HepG2 (cell line): Measurements from ENCODE around the gene RANBP3. TPM values are rescaled to one million over a fixed set of nuclear protein-coding genes. Genes with fewer than 3 reads are reported as not detected.

Experiments
- ARID3A ChIP-seq: IDR thresholded peaks from 2 replicates; pipeline ENCODE4 v1.6.1; 2012; ENCODE audit warnings: low read depth, low read length, improper control_type of control experiment
- CHD2 ChIP-seq: IDR thresholded peaks from 2 replicates; pipeline ENCODE4 v1.6.1; 2011; ENCODE audit warnings: low read depth, low read length, improper control_type of control experiment
- ETS1 ChIP-seq: sonication (generic); formaldehyde crosslinking; IDR thresholded peaks from 2 replicates; pipeline ENCODE4 v1.4.0; 2020; ENCODE audit warnings: missing genetic modification reagents
- GABPA ChIP-seq, 2 experiments: IDR thresholded peaks; 2 replicates each; pipeline ENCODE4 v1.6.1; 2011 to 2016; ENCODE audit warnings: low read depth in 2 of 2, low read length in 1 of 2, missing biosample characterization in 1 of 2, missing genetic modification characterization in 1 of 2
- GTF2F1 ChIP-seq: fragments of 150-350 bp; IDR thresholded peaks from 2 replicates; pipeline ENCODE4 v1.6.1; 2014; ENCODE audit warnings: low read length
- HMG20B ChIP-seq: conservative IDR thresholded peaks from 2 replicates; pipeline ENCODE4 v1.6.1; 2016; ENCODE audit warnings: missing genetic modification reagents, missing compliant biosample characterization
- IKZF4 ChIP-seq: sonication (generic); formaldehyde crosslinking; IDR thresholded peaks from 2 replicates; pipeline ENCODE4 v1.5.1; 2020; ENCODE audit warnings: borderline replicate concordance, mild to moderate bottlenecking, low read depth, missing genetic modification reagents; ENCODE audit errors: not compliant biosample characterization
- KLF13 ChIP-seq: sonication (generic); formaldehyde crosslinking; IDR thresholded peaks from 2 replicates; pipeline ENCODE4 v1.4.0; 2020; ENCODE audit warnings: mild to moderate bottlenecking, missing genetic modification reagents
- NAIF1 ChIP-seq: sonication (generic); formaldehyde crosslinking; IDR thresholded peaks from 2 replicates; pipeline ENCODE4 v1.5.0; 2020; ENCODE audit warnings: mild to moderate bottlenecking, missing genetic modification reagents, borderline replicate concordance
- NFIC ChIP-seq: IDR thresholded peaks from 2 replicates; pipeline ENCODE4 v1.6.1; 2012; ENCODE audit warnings: mild to moderate bottlenecking, low read length, inconsistent platforms
- NKX3-1 ChIP-seq: sonication (generic); formaldehyde crosslinking; IDR thresholded peaks from 2 replicates; pipeline ENCODE4 v1.5.0; 2020; ENCODE audit warnings: missing genetic modification reagents
- PAF1 ChIP-seq: IDR thresholded peaks from 2 replicates; pipeline ENCODE4 v1.6.1; 2016; ENCODE audit warnings: missing genetic modification reagents, missing compliant biosample characterization
- TARDBP ChIP-seq: sonication (generic); formaldehyde crosslinking; IDR thresholded peaks from 2 replicates; pipeline ENCODE4 v1.8.0; 2022; ENCODE audit warnings: mild to moderate bottlenecking, missing genetic modification reagents
- TRIM22 ChIP-seq: fragments of 450-650 bp; IDR thresholded peaks from 2 replicates; pipeline ENCODE4 v1.6.1; 2017
- ZBTB38 ChIP-seq: sonication (generic); formaldehyde crosslinking; IDR thresholded peaks from 2 replicates; pipeline ENCODE4 v1.5.1; 2020; ENCODE audit warnings: mild to moderate bottlenecking, missing genetic modification reagents
- ZNF703 ChIP-seq: sonication (generic); formaldehyde crosslinking; IDR thresholded peaks from 2 replicates; pipeline ENCODE4 v1.5.1; 2020; ENCODE audit warnings: missing genetic modification reagents, mild to moderate bottlenecking, moderate library complexity, borderline replicate concordance
- ZNF776 ChIP-seq: sonication (generic); formaldehyde crosslinking; IDR thresholded peaks from 2 replicates; pipeline ENCODE4 v1.4.0; 2020; ENCODE audit warnings: mild to moderate bottlenecking, missing genetic modification reagents
- ZSCAN25 ChIP-seq: sonication (generic); formaldehyde crosslinking; IDR thresholded peaks from 2 replicates; pipeline ENCODE4 v1.8.0; 2022; ENCODE audit warnings: mild to moderate bottlenecking, missing genetic modification reagents
- ZZZ3 ChIP-seq: sonication (generic); formaldehyde crosslinking; IDR thresholded peaks from 2 replicates; pipeline ENCODE4 v1.4.0; 2020; ENCODE audit warnings: missing genetic modification reagents, mild to moderate bottlenecking, borderline replicate concordance
- polyA plus RNA-seq, 8 experiments: library from polyadenylated mRNA; depleted of rRNA in 3 of 8; stranded (reverse) in 7 of 8; unstranded in 1 of 8; fragments of >200 nt; fragmentation: Illumina TruSeq in 4 of 8; extraction: Trizol in 4 of 8; gene quantifications; 2 replicates each; pipeline versions ENCODE4 v1.2.1 to v1.2.3, GENCODE V29; 2011 to 2016; ENCODE audit warnings: low read depth in 4 of 8, missing spikeins in 1 of 8, mixed read lengths in 1 of 8; ENCODE audit not compliant: insufficient read depth in 1 of 8
- total RNA-seq, 5 experiments: library from RNA; depleted of rRNA; stranded (reverse); fragments of >200 nt; fragmentation: Illumina TruSeq; extraction: Trizol; gene quantifications; 2 replicates each; pipeline ENCODE4 v1.2.3, GENCODE V29; 2016; ENCODE audit warnings: low read depth in 1 of 5
- TF ChIP-seq, protein P1 (sequence below): sonication (generic); formaldehyde crosslinking; IDR thresholded peaks from 2 replicates; pipeline ENCODE4 v1.5.1; 2020; ENCODE audit warnings: mild to moderate bottlenecking, missing genetic modification reagents, moderate library complexity

RANBP3 gene
- total and polyA plus RNA-seq, 2 of the 13 experiments (the other 11 are each of a cell fraction or from before 2014, with no cell fraction given) = 39.5 to 149 TPM

DNA sequence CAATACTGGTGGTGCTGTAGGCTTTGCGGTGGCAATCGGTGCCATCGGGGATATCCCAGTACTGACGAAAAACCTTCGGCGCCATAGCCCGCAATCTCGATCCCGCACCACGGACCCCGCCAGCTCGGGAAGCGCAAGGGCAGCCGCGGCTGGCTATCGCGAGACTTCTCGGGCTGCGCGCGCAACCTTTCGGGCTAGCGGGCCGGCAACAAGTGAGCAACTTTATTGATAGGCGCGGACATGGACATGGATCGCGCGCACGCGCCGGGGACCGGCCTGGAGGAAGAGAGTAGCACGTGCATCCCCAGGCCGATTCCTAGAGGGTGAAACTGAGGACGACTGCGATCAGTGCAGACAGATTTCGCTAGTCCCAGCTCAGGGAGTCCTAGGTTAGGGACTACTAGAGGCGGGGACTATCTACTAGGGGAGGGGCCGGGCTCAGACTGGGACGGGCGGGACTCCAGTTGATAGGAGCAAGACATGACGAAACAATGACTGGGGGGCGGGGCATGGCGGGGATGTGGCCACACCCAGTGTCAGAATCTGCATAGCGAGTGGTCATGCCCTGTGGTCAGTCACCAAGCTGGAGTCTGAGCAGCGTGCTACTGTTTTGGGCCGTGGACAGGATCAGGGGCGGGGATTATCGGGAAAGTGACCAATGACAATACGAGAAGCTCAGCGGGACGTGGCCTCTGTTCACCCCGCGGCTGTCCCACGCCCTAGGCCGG is 74.2 kb downstream of the RANBP3 start, which contains the start of gene NDUFA11 (continued):
- no peak for TF ChIP-seq IKZF4 (CRISPR knock-in tag)
- no peak for TF ChIP-seq ZNF703 (CRISPR knock-in tag)
- TF ChIP-seq ETS1 (CRISPR knock-in tag) = no peak
- TF ChIP-seq GTF2F1 = no peak; the same call in 1 of the 2 replicates
- TF ChIP-seq, protein P1, sequence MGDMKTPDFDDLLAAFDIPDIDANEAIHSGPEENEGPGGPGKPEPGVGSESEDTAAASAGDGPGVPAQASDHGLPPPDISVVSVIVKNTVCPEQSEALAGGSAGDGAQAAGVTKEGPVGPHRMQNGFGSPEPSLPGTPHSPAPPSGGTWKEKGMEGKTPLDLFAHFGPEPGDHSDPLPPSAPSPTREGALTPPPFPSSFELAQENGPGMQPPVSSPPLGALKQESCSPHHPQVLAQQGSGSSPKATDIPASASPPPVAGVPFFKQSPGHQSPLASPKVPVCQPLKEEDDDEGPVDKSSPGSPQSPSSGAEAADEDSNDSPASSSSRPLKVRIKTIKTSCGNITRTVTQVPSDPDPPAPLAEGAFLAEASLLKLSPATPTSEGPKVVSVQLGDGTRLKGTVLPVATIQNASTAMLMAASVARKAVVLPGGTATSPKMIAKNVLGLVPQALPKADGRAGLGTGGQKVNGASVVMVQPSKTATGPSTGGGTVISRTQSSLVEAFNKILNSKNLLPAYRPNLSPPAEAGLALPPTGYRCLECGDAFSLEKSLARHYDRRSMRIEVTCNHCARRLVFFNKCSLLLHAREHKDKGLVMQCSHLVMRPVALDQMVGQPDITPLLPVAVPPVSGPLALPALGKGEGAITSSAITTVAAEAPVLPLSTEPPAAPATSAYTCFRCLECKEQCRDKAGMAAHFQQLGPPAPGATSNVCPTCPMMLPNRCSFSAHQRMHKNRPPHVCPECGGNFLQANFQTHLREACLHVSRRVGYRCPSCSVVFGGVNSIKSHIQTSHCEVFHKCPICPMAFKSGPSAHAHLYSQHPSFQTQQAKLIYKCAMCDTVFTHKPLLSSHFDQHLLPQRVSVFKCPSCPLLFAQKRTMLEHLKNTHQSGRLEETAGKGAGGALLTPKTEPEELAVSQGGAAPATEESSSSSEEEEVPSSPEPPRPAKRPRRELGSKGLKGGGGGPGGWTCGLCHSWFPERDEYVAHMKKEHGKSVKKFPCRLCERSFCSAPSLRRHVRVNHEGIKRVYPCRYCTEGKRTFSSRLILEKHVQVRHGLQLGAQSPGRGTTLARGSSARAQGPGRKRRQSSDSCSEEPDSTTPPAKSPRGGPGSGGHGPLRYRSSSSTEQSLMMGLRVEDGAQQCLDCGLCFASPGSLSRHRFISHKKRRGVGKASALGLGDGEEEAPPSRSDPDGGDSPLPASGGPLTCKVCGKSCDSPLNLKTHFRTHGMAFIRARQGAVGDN (CRISPR knock-in tag) = peak; percentile 96
- peak; percentile 30; the same call in 1 of the 2 replicates for TF ChIP-seq ARID3A
- TF ChIP-seq TARDBP = peak; percentile 88
- no peak for TF ChIP-seq PAF1
- TF ChIP-seq CHD2 = peak; percentile 98
- no peak for TF ChIP-seq NFIC
- TF ChIP-seq ZNF776 (CRISPR knock-in tag) = peak; percentile 87; the same call in 1 of the 2 replicates
- TF ChIP-seq ZBTB38 (CRISPR knock-in tag) = peak; percentile 47; the same call in 1 of the 2 replicates
- TF ChIP-seq TRIM22 = no peak
- TF ChIP-seq ZSCAN25 (CRISPR knock-in tag) = no peak
- no peak for TF ChIP-seq KLF13
- peak; percentile 48; the same call in 1 of the 2 replicates for TF ChIP-seq HMG20B (CRISPR knock-in tag)
- no peak for TF ChIP-seq NKX3-1
- no peak for TF ChIP-seq GABPA (IDR thresholded peaks at IDR 0.05; ENCODE audit: low read depth, low read length)
- TF ChIP-seq GABPA (CRISPR knock-in tag; IDR thresholded peaks at IDR 0.05; ENCODE audit: low read depth) = peak; percentile 57; the same call in 1 of the 2 replicates
- peak; percentile 98; the same call in 1 of the 2 replicates for TF ChIP-seq ZZZ3 (CRISPR knock-in tag)
- no peak for TF ChIP-seq NAIF1 (CRISPR knock-in tag)
